Liver (tissue), 9 donors: ENCODE data around the gene RASSF9. TPM values are rescaled to one million over a fixed set of nuclear protein-coding genes. Genes with fewer than 3 reads are reported as not detected.

ENCODE experiments used
- DNase-seq: peaks from one replicate; pipeline ENCODE4 v3.0.0-alpha.2; 2017; ENCODE audit warnings: low spot score
- H3K27ac ChIP-seq, 2 donors: one replicate each; pipeline ENCODE4 v1.7.0; 2013; ENCODE audit warnings: inconsistent platforms in 2 of 2, low read length in 2 of 2, control low read depth in 1 of 2, low read depth in 1 of 2, mild to moderate bottlenecking in 1 of 2
- H3K27me3 ChIP-seq, 4 donors: one replicate each; pipeline versions ENCODE4 v1.6.1 to v1.7.0; 2013; ENCODE audit warnings: low read length in 3 of 4, inconsistent platforms in 1 of 4, mild to moderate bottlenecking in 1 of 4, moderate library complexity in 1 of 4; ENCODE audit not compliant: control insufficient read depth in 4 of 4, insufficient read depth in 4 of 4
- H3K36me3 ChIP-seq, 4 donors: one replicate each; pipeline versions ENCODE4 v1.6.1 to v1.7.0; 2013; ENCODE audit warnings: low read length in 3 of 4, mild to moderate bottlenecking in 3 of 4, low read depth in 1 of 4, moderate library complexity in 1 of 4; ENCODE audit not compliant: control insufficient read depth in 4 of 4, insufficient read depth in 3 of 4
- H3K4me1 ChIP-seq, 4 donors: one replicate each; pipeline versions ENCODE4 v1.6.1 to v1.7.0; 2013; ENCODE audit warnings: low read length in 3 of 4, mild to moderate bottlenecking in 3 of 4, moderate library complexity in 1 of 4; ENCODE audit not compliant: control insufficient read depth in 4 of 4, insufficient read depth in 4 of 4
- H3K4me3 ChIP-seq, 3 donors: one replicate each; pipeline versions ENCODE4 v1.6.1 to v1.7.0; 2013; ENCODE audit warnings: low read length in 3 of 3, control low read depth in 1 of 3, low read depth in 1 of 3, mild to moderate bottlenecking in 1 of 3
- H3K9ac ChIP-seq, 2 donors: one replicate each; pipeline ENCODE4 v1.7.0; 2013; ENCODE audit warnings: low read length in 2 of 2, mild to moderate bottlenecking in 2 of 2, moderate library complexity in 2 of 2, control low read depth in 1 of 2, low read depth in 1 of 2
- H3K9me3 ChIP-seq, 4 donors: one replicate each; pipeline versions ENCODE4 v1.6.1 to v1.7.0; 2013; ENCODE audit warnings: low read length in 3 of 4; ENCODE audit not compliant: control insufficient read depth in 4 of 4
- ATF3 ChIP-seq: IDR thresholded peaks from 2 replicates; pipeline ENCODE4 v1.6.1; 2016; ENCODE audit warnings: antibody characterized with exemption
- CTCF ChIP-seq: fragments of 150-350 bp; IDR thresholded peaks from 2 replicates; pipeline ENCODE4 v1.5.1; 2017; ENCODE audit warnings: improper control_type of control experiment, low read depth, low read length; ENCODE audit not compliant: missing input control
- EGR1 ChIP-seq, 2 donors: IDR thresholded peaks; 2 replicates each; pipeline ENCODE4 v1.6.1; 2016 to 2018; ENCODE audit warnings: antibody characterized with exemption in 2 of 2, low read depth in 2 of 2
- FOXA1 ChIP-seq: IDR thresholded peaks from 2 replicates; pipeline ENCODE4 v1.6.1; 2016; ENCODE audit warnings: antibody characterized with exemption
- FOXA2 ChIP-seq: IDR thresholded peaks from 2 replicates; pipeline ENCODE4 v1.6.1; 2016; ENCODE audit warnings: antibody characterized with exemption
- GABPA ChIP-seq, 2 donors: IDR thresholded peaks in 1 of 2; conservative IDR thresholded peaks in 1 of 2; 2 replicates each; pipeline ENCODE4 v1.6.1; 2016; ENCODE audit warnings: antibody characterized with exemption in 2 of 2, mild to moderate bottlenecking in 1 of 2, moderate library complexity in 1 of 2
- HNF4A ChIP-seq, 2 donors: conservative IDR thresholded peaks; 2 replicates each; pipeline ENCODE4 v1.6.1; 2016; ENCODE audit warnings: antibody characterized with exemption in 2 of 2, mild to moderate bottlenecking in 2 of 2
- HNF4G ChIP-seq: IDR thresholded peaks from 2 replicates; pipeline ENCODE4 v1.6.1; 2016; ENCODE audit warnings: antibody characterized with exemption
- JUND ChIP-seq, 2 donors: IDR thresholded peaks; 2 replicates each; pipeline ENCODE4 v1.6.1; 2016; ENCODE audit warnings: antibody characterized with exemption in 2 of 2
- MAX ChIP-seq: IDR thresholded peaks from 2 replicates; pipeline ENCODE4 v1.6.1; 2016; ENCODE audit warnings: antibody characterized with exemption
- NR2F2 ChIP-seq: IDR thresholded peaks from 2 replicates; pipeline ENCODE4 v1.6.1; 2016; ENCODE audit warnings: antibody characterized with exemption
- RAD21 ChIP-seq, 2 donors: IDR thresholded peaks; 2 replicates each; pipeline ENCODE4 v1.6.1; 2016; ENCODE audit warnings: antibody characterized with exemption in 2 of 2, mild to moderate bottlenecking in 2 of 2
- REST ChIP-seq: IDR thresholded peaks from 2 replicates; pipeline ENCODE4 v1.6.1; 2016; ENCODE audit warnings: antibody characterized with exemption, mild to moderate bottlenecking
- RXRA ChIP-seq, 2 donors: IDR thresholded peaks; 2 replicates each; pipeline ENCODE4 v1.6.1; 2017 to 2018; ENCODE audit warnings: antibody characterized with exemption in 2 of 2, mild to moderate bottlenecking in 1 of 2
- SP1 ChIP-seq: IDR thresholded peaks from 2 replicates; pipeline ENCODE4 v1.6.1; 2018; ENCODE audit warnings: antibody characterized with exemption, mild to moderate bottlenecking
- TAF1 ChIP-seq: conservative IDR thresholded peaks from 2 replicates; pipeline ENCODE4 v1.6.1; 2016; ENCODE audit warnings: antibody characterized with exemption, mild to moderate bottlenecking
- YY1 ChIP-seq: IDR thresholded peaks from 2 replicates; pipeline ENCODE4 v1.6.1; 2016; ENCODE audit warnings: antibody characterized with exemption, mild to moderate bottlenecking
- ZBTB33 ChIP-seq: IDR thresholded peaks from 2 replicates; pipeline ENCODE4 v1.6.1; 2016; ENCODE audit warnings: antibody characterized with exemption
- WGBS: extraction: QIAGEN DNeasy Blood & Tissue Kit; methylation state at CpG from one replicate; pipeline ENCODE4 v1.1.7; 2013; 5-methylcytosine and 5-hydroxymethylcytosine counted together
- polyA plus RNA-seq, 2 donors: library from polyadenylated mRNA; stranded (reverse) in 1 of 2; unstranded in 1 of 2; fragments of 200-250 nt in 1 of 2; fragments of >200 nt in 1 of 2; fragmentation: Nextera tagmentation in 1 of 2; extraction: Ambion mirVana in 1 of 2; gene quantifications; one replicate each; pipeline versions ENCODE4 v1.2.1 to v1.2.3, GENCODE V29; 2013 to 2015
- total RNA-seq, 2 donors: library from RNA; depleted of rRNA; stranded (reverse); fragments of >200 nt; gene quantifications; one replicate each; pipeline ENCODE4 v1.2.3, GENCODE V29; 2014
- donor health status: healthy.
- donor health status: healthy.
- donor health status: healthy.
- donor health status: healthy.
- donor health status: healthy.

The RASSF9 gene
- total and polyA plus RNA-seq, 4 donors: 0.33 to 1.0 (median 0.59) TPM

GRCh38 chr12:85843606-85844310, 7.5 kb upstream of the RASSF9 start:
- Histone ChIP-seq H3K4me1 (no peaks in the 10 kb centered on the region), H3K27ac (no peak overlapping the region), H3K9ac (no peak overlapping the region), H3K36me3 (no peaks in the 10 kb centered on the region), H3K27me3 (peaks cover 0 to 7% (median 0%) of the 10 kb centered on the region in 4 donors), H3K4me3 (no peak overlapping the region), H3K9me3 (no peaks in the 10 kb centered on the region)
- no peak for TF ChIP-seq FOXA2
- no peak for TF ChIP-seq CTCF
- no peak for TF ChIP-seq TAF1
- no peak for TF ChIP-seq YY1
- TF ChIP-seq JUND (IDR thresholded peaks at IDR 0.05): no peak
- TF ChIP-seq EGR1 (IDR thresholded peaks at IDR 0.05; ENCODE audit: low read depth in 2 of 2): no peak
- TF ChIP-seq SP1: no peak
- TF ChIP-seq MAX: no peak
- no peak for TF ChIP-seq ATF3
- TF ChIP-seq HNF4G: no peak
- TF ChIP-seq RXRA (IDR thresholded peaks at IDR 0.05): no peak
- TF ChIP-seq FOXA1: no peak
- no peak for TF ChIP-seq GABPA (IDR thresholded peaks at IDR 0.05 in 1 of 2, conservative IDR thresholded peaks at IDR 0.05 in 1 of 2)
- no peak for TF ChIP-seq HNF4A (conservative IDR thresholded peaks at IDR 0.05)
- no peak for TF ChIP-seq ZBTB33
- no peak for TF ChIP-seq NR2F2
- WGBS: 82% methylated on average over 17 of the region's 17 CpGs
- DNase-seq: no peak

GRCh38 chr12:85835426-85836196, 598 bp downstream of the RASSF9 start:
- H3K4me1 ChIP-seq: peaks cover 0 to 2% (median under 1%) of the 10 kb centered on the region in 4 donors
- H3K27me3 ChIP-seq: no peaks in the 10 kb centered on the region
- H3K9me3 ChIP-seq: no peaks in the 10 kb centered on the region
- H3K36me3 ChIP-seq: no peaks in the 10 kb centered on the region
- peak overlapping the region; percentile 6 to 30 for H3K9ac ChIP-seq
- 10% methylated on average over 4 of the region's 4 CpGs for WGBS
- peak overlapping the region in 2 of 3 donors; percentile 27 to 32 for H3K4me3 ChIP-seq
- DNase-seq: no peak
- peak overlapping the region in 1 of 2 donors; percentile 37 for H3K27ac ChIP-seq
- TF ChIP-seq ATF3 (no peak), EGR1 (IDR thresholded peaks at IDR 0.05; ENCODE audit: low read depth in 2 of 2) (no peak), RAD21 (IDR thresholded peaks at IDR 0.05) (no peak), REST (no peak), MAX (no peak), CTCF (no peak), TAF1 (no peak), NR2F2 (no peak), SP1 (no peak), RXRA (IDR thresholded peaks at IDR 0.05) (no peak), YY1 (no peak), GABPA (IDR thresholded peaks at IDR 0.05 in 1 of 2, conservative IDR thresholded peaks at IDR 0.05 in 1 of 2) (no peak)
